Ishikawa (cell line): ENCODE results near the gene CAPN5.
A peak's percentile ranks its signal among the peaks of the same experiment; 100 is the strongest.

ENCODE experiments used
- CEBPB ChIP-seq: IDR thresholded peaks from 2 replicates; pipeline ENCODE4 v1.6.1; 2012
- CREB1 ChIP-seq: IDR thresholded peaks from 2 replicates; pipeline ENCODE4 v1.6.1; 2012; ENCODE audit warnings: low read depth
- EGR1 ChIP-seq: IDR thresholded peaks from 2 replicates; pipeline ENCODE4 v1.6.1; 2012
- EP300 ChIP-seq: IDR thresholded peaks from 2 replicates; pipeline ENCODE4 v1.6.1; 2012; ENCODE audit warnings: borderline replicate concordance
- FOXM1 ChIP-seq: IDR thresholded peaks from 2 replicates; pipeline ENCODE4 v1.6.1; 2012; ENCODE audit warnings: low read depth, borderline replicate concordance
- NFIC ChIP-seq: IDR thresholded peaks from 2 replicates; pipeline ENCODE4 v1.6.1; 2012
- RAD21 ChIP-seq: IDR thresholded peaks from 2 replicates; pipeline ENCODE4 v1.6.1; 2012; ENCODE audit warnings: low read depth
- TAF1 ChIP-seq: IDR thresholded peaks from 2 replicates; pipeline ENCODE4 v1.6.1; 2012; ENCODE audit warnings: low read depth, mild to moderate bottlenecking
- TCF12 ChIP-seq: IDR thresholded peaks from 2 replicates; pipeline ENCODE4 v1.6.1; 2012; ENCODE audit warnings: low read depth
- TEAD4 ChIP-seq: IDR thresholded peaks from 2 replicates; pipeline ENCODE4 v1.6.1; 2012
- USF1 ChIP-seq: IDR thresholded peaks from 2 replicates; pipeline ENCODE4 v1.6.1; 2012
- YY1 ChIP-seq: IDR thresholded peaks from 2 replicates; pipeline ENCODE4 v1.6.1; 2012; ENCODE audit warnings: low read depth
- ZBTB7A ChIP-seq: IDR thresholded peaks from 2 replicates; pipeline ENCODE4 v1.6.1; 2012; ENCODE audit warnings: low read depth
- TF ChIP-seq, protein P1 (sequence below): IDR thresholded peaks from 2 replicates; pipeline ENCODE4 v1.6.1; 2012; ENCODE audit warnings: low read depth, mild to moderate bottlenecking
- TF ChIP-seq, protein P2 (sequence below): IDR thresholded peaks from 2 replicates; pipeline ENCODE4 v1.6.1; 2012

The CAPN5 gene

GRCh38 chr11:77100166-77101042, 33.6 kb downstream of the CAPN5 start:
- TF ChIP-seq, protein P1, sequence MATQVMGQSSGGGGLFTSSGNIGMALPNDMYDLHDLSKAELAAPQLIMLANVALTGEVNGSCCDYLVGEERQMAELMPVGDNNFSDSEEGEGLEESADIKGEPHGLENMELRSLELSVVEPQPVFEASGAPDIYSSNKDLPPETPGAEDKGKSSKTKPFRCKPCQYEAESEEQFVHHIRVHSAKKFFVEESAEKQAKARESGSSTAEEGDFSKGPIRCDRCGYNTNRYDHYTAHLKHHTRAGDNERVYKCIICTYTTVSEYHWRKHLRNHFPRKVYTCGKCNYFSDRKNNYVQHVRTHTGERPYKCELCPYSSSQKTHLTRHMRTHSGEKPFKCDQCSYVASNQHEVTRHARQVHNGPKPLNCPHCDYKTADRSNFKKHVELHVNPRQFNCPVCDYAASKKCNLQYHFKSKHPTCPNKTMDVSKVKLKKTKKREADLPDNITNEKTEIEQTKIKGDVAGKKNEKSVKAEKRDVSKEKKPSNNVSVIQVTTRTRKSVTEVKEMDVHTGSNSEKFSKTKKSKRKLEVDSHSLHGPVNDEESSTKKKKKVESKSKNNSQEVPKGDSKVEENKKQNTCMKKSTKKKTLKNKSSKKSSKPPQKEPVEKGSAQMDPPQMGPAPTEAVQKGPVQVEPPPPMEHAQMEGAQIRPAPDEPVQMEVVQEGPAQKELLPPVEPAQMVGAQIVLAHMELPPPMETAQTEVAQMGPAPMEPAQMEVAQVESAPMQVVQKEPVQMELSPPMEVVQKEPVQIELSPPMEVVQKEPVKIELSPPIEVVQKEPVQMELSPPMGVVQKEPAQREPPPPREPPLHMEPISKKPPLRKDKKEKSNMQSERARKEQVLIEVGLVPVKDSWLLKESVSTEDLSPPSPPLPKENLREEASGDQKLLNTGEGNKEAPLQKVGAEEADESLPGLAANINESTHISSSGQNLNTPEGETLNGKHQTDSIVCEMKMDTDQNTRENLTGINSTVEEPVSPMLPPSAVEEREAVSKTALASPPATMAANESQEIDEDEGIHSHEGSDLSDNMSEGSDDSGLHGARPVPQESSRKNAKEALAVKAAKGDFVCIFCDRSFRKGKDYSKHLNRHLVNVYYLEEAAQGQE, result no peak
- TF ChIP-seq CEBPB, result no peak
- TF ChIP-seq EGR1, result no peak
- no peak for TF ChIP-seq ZBTB7A
- no peak for TF ChIP-seq USF1
- no peak for TF ChIP-seq TEAD4
- no peak for TF ChIP-seq EP300
- TF ChIP-seq FOXM1, result no peak
- no peak for TF ChIP-seq TCF12
- TF ChIP-seq, protein P2, sequence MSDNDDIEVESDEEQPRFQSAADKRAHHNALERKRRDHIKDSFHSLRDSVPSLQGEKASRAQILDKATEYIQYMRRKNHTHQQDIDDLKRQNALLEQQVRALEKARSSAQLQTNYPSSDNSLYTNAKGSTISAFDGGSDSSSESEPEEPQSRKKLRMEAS, result no peak
- TF ChIP-seq CREB1, result no peak
- no peak for TF ChIP-seq YY1
- no peak for TF ChIP-seq NFIC
- TF ChIP-seq TAF1, result no peak
- TF ChIP-seq RAD21, result no peak

- TF ChIP-seq TEAD4 (no peak), FOXM1 (no peak), TCF12 (no peak), CEBPB (no peak), ZBTB7A (no peak), TAF1 (no peak), RAD21 (peak; percentile 41)
- TF ChIP-seq, protein P1, result no peak
Measured at GRCh38 chr11:77101043-77101537, 34.3 kb downstream of the CAPN5 start.

DNA sequence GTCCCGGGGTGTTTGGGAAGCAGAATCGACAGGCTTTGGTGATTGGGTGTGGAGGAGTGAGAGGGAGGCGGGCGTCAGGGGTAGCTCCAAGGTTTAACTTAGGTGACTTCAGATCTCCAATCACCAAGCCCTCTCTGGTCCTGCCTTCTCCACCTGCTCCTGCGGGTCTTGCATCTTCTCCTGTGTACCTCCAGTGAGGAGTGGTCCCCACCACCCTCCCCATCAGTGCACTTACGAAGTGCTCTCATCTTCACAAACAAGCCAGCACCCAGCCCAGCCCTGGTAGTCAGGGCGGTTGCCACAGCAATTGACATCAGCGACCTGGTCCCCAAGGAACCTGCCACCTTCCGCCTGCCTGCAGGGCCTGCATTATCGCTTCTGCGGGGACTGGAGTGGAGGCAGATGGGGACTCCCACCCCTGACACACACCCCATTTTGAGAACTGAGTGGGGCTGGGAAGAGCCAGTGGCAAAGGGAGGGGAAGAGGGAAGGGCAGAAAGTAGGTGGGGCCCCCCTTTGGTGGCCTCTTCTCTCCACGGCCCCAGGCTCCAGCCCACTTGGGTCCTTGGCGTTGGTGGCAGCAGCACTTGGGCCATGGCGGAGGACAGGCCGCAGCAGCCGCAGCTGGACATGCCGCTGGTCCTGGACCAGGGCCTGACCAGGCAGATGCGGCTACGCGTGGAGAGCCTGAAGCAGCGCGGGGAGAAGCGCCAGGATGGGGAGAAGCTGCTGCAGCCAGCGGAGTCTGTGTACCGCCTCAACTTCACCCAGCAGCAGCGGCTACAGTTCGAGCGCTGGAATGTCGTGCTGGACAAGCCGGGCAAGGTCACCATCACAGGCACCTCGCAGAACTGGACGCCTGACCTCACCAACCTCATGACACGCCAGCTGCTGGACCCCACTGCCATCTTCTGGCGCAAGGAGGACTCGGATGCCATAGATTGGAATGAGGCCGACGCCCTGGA, 35.8 kb downstream of the CAPN5 start, which contains the start of gene OMP:
OMP (plus strand) TSS at position 595 of the 965 bp plus-strand sequence; CDS start at position 595, 0 bp downstream.
- TF ChIP-seq EGR1 (no peak), RAD21 (no peak), FOXM1 (no peak), TCF12 (no peak), EP300 (no peak), TAF1 (no peak), NFIC (no peak), USF1 (no peak), ZBTB7A (no peak), CEBPB (no peak), YY1 (no peak), CREB1 (no peak), TEAD4 (no peak)
- TF ChIP-seq, protein P2, result no peak
- TF ChIP-seq, protein P1, result no peak
